K562 (cell line): ENCODE data around the gene NOL11. TPM values are rescaled to one million over a fixed set of nuclear protein-coding genes. Genes with fewer than 3 reads are reported as not detected.

Source experiments
- ATAC-seq: fragments of 200-7000 bp; cut with Tn5 transposase; 3 replicates; pipeline ENCODE4 v1.9.1; 2020; ENCODE audit warnings: moderate library complexity
- BruUV-seq: library from RNA; stranded (reverse); fragments of 400-500 nt; replicated peaks from 2 replicates; lab custom pipeline; 2021; lab: Mats Ljungman, UMichigan
- CTCF ChIA-PET: fragments of 300-600 bp; formaldehyde crosslinking; extraction: SDS; loops from one replicate; lab custom pipeline; 2021; ENCODE audit warnings: low intra/inter-chr PET ratio; lab: Yijun Ruan, JAX
- POLR2A ChIA-PET: fragments of 300-600, 350-650 bp; sonication (Branson Sonifier 250); formaldehyde crosslinking; extraction: SDS; loops from one replicate; lab custom pipeline; 2021; ENCODE audit warnings: antibody characterized with exemption, inconsistent platforms; lab: Yijun Ruan, JAX
- DNase-seq, 4 experiments: peaks; one replicate each; pipeline versions ENCODE4 v3.0.0 to v3.0.0-alpha.2; 2011 to 2018; ENCODE audit warnings: low spot score in 3 of 4, mixed read lengths in 3 of 4; ENCODE audit errors: extremely low read depth in 1 of 4
- FAIRE-seq: peaks from 2 replicates; lab custom pipeline; 2011; peaks lifted over from hg19 to GRCh38; lab: Jason Lieb, UNC
- H2AFZ ChIP-seq: 2 replicates; pipeline ENCODE4 v1.6.0; 2011; ENCODE audit warnings: low read depth, low read length, control low read depth, inconsistent platforms
- H3K27ac ChIP-seq: fragments of 200-600 bp; 3 replicates; pipeline ENCODE4 v1.8.0; 2011; ENCODE audit warnings: low read depth, mild to moderate bottlenecking, control low read depth, inconsistent platforms, low read length, moderate library complexity, mixed read lengths; ENCODE audit errors: extremely low read depth
- H3K27me3 ChIP-seq, 2 experiments: fragments of 300-600 bp in 1 of 2; 2 replicates in 1 of 2; 3 replicates in 1 of 2; pipeline versions ENCODE4 v1.6.0 to v1.8.0; 2011; ENCODE audit warnings: inconsistent platforms in 2 of 2, low read length in 2 of 2, mild to moderate bottlenecking in 1 of 2, mixed read lengths in 1 of 2, moderate library complexity in 1 of 2; ENCODE audit not compliant: control insufficient read depth in 2 of 2, insufficient read depth in 2 of 2
- H3K36me3 ChIP-seq: fragments of 300-600 bp; 3 replicates; pipeline ENCODE4 v1.8.0; 2011; ENCODE audit warnings: mild to moderate bottlenecking, low read length, inconsistent platforms; ENCODE audit not compliant: control insufficient read depth, insufficient read depth
- H3K4me1 ChIP-seq, 2 experiments: fragments of 200-600 bp in 1 of 2; replicated peaks in 1 of 2; 2 replicates in 1 of 2; 3 replicates in 1 of 2; pipeline versions ENCODE4 v1.5.1 to v1.8.0; 2011; ENCODE audit warnings: inconsistent platforms in 2 of 2, low read length in 2 of 2, mild to moderate bottlenecking in 1 of 2, mixed read lengths in 1 of 2, moderate library complexity in 1 of 2; ENCODE audit not compliant: control insufficient read depth in 2 of 2, insufficient read depth in 2 of 2
- H3K4me2 ChIP-seq: 2 replicates; pipeline ENCODE4 v1.6.1; 2011; ENCODE audit warnings: low read length, control low read depth, inconsistent platforms, mixed read lengths; ENCODE audit not compliant: insufficient read depth
- H3K4me3 ChIP-seq: fragments of 200-600 bp; sonication (generic), shearing (Covaris generic); 2 replicates; pipeline ENCODE4 v1.5.1; 2016; ENCODE audit warnings: control low read depth, inconsistent platforms
- H3K79me2 ChIP-seq: fragments of 200-600 bp; 3 replicates; pipeline ENCODE4 v1.8.0; 2011; ENCODE audit warnings: low read length, inconsistent platforms; ENCODE audit not compliant: control insufficient read depth, insufficient read depth
- H3K9ac ChIP-seq, 2 experiments: 2 replicates each; pipeline versions ENCODE4 v1.6.0 to v1.6.1; 2011; ENCODE audit warnings: low read depth in 2 of 2, low read length in 2 of 2, control low read depth in 1 of 2, inconsistent platforms in 1 of 2, mild to moderate bottlenecking in 1 of 2, mixed read lengths in 1 of 2; ENCODE audit not compliant: insufficient read depth in 1 of 2
- H3K9me1 ChIP-seq: one replicate; pipeline ENCODE4 v1.6.0; 2011; ENCODE audit warnings: inconsistent platforms, mild to moderate bottlenecking, low read length, moderate library complexity; ENCODE audit not compliant: control insufficient read depth, insufficient read depth
- H3K9me3 ChIP-seq: replicated peaks from 2 replicates; pipeline ENCODE4 v1.5.1; 2011; ENCODE audit warnings: low read depth, low read length, inconsistent platforms; ENCODE audit not compliant: control insufficient read depth, insufficient read depth
- H4K20me1 ChIP-seq: replicated peaks from 2 replicates; pipeline ENCODE4 v1.6.1; 2011; ENCODE audit warnings: low read length, inconsistent platforms, mixed read lengths; ENCODE audit not compliant: control insufficient read depth, insufficient read depth
- CREB1 ChIP-seq, 2 experiments: sonication (generic) in 1 of 2; formaldehyde crosslinking in 1 of 2; IDR thresholded peaks; 2 replicates each; pipeline versions ENCODE4 v1.6.1 to v1.8.0; 2012 to 2022; ENCODE audit warnings: inconsistent platforms in 1 of 2, mild to moderate bottlenecking in 1 of 2, missing genetic modification reagents in 1 of 2, moderate library complexity in 1 of 2
- E2F3 ChIP-seq: fragments of 250-450 bp; sonication (Bioruptor Pico); IDR thresholded peaks from 2 replicates; pipeline ENCODE4 v1.4.0; 2020; ENCODE audit warnings: mild to moderate bottlenecking
- NR1H2 ChIP-seq: sonication (generic); formaldehyde crosslinking; IDR thresholded peaks from 2 replicates; pipeline ENCODE4 v1.4.0; 2020; ENCODE audit warnings: mild to moderate bottlenecking, missing genetic modification reagents
- RBM25 ChIP-seq: fragments of 200-400 bp; formaldehyde crosslinking; IDR thresholded peaks from 2 replicates; pipeline ENCODE4 v1.6.1; 2018; ENCODE audit warnings: low read length, low read depth, moderate library complexity; ENCODE audit not compliant: severe bottlenecking
- TAF9B ChIP-seq: fragments of 450-650 bp; IDR thresholded peaks from 2 replicates; pipeline ENCODE4 v1.6.1; 2018; ENCODE audit warnings: mild to moderate bottlenecking; ENCODE audit not compliant: partially characterized antibody
- ZNF146 ChIP-seq: IDR thresholded peaks from one replicate; pipeline ENCODE4 v1.6.1; 2018; ENCODE audit warnings: missing compliant biosample characterization; ENCODE audit not compliant: unreplicated experiment
- WGBS: fragments of 100-300 bp; shearing (Covaris generic); methylation state at CpG from one replicate; pipeline ENCODE4 v1.1.6; 2016; ENCODE audit warnings: low coverage, mixed read lengths; ENCODE audit not compliant: insufficient coverage; ENCODE audit errors: missing lambda C conversion rate; 5-methylcytosine and 5-hydroxymethylcytosine counted together
- in situ Hi-C: fragments of 300-500 bp; cut with MboI; formaldehyde crosslinking; loops from 4 replicates; pipeline ENCODE4 v1.15.0; 2018; ENCODE audit warnings: inconsistent platforms, mixed read lengths
- intact Hi-C: fragments of 100-400 bp; cut with micrococcal nuclease; formaldehyde crosslinking; loops from 2 replicates; pipeline ENCODE4 v1.14.2; 2022
- polyA plus RNA-seq, 8 experiments: library from polyadenylated mRNA; depleted of rRNA in 4 of 8; stranded (reverse) in 5 of 8; unstranded in 3 of 8; fragments of >200 nt; fragmentation: Nextera tagmentation in 2 of 8; fragmentation: Illumina TruSeq in 1 of 8; extraction: Ambion mirVana in 2 of 8; extraction: Trizol in 1 of 8; gene quantifications; 2 replicates each; pipeline versions ENCODE4 v1.2.1 to v1.2.3, GENCODE V29; 2011 to 2014; ENCODE audit warnings: inconsistent platforms in 1 of 8, missing spikeins in 1 of 8
- total RNA-seq, 7 experiments: library from RNA; depleted of rRNA in 6 of 7; stranded (reverse); fragments of >200 nt in 6 of 7; fragmentation: Illumina TruSeq in 2 of 7; extraction: Trizol in 2 of 7; gene quantifications; 2 replicates each; pipeline versions ENCODE4 v1.2.1 to v1.2.3, GENCODE V29; 2011 to 2021; ENCODE audit warnings: low replicate concordance in 1 of 7
- TF ChIP-seq, protein P1 (sequence below): fragments of 150-350 bp; IDR thresholded peaks from 2 replicates; pipeline ENCODE4 v1.6.1; 2014; ENCODE audit warnings: low read depth, mild to moderate bottlenecking, low read length, borderline replicate concordance

Gene NOL11
- total and polyA plus RNA-seq, 9 of the 15 experiments (the other 6 are each of a cell fraction or from before 2014, with no cell fraction given): 61.1 to 175 (median 121) TPM

DNA sequence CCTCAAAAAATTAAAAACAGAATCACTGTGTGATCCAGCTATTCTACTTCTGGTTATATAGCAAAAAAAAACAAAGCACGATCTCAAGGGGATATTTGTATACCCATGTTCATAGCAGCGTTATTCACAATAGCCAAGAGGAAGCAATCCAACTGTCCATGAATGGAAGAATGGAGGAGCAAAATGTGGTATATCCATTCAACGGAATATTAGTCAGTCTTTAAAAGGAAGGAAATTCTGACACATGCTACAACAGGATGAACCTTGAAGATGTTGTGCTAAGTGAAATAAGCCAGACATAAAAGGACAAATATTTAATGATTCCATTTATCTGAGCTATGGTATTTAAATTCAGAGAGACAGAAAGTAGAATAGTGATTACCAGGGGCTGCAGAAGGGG is 4.6 kb upstream of the NOL11 start:
- 23% methylated on average over 3 of the region's 3 CpGs for WGBS
- TF ChIP-seq E2F3 (CRISPR knock-in tag) (no peak), RBM25 (peak; percentile 60), TAF9B (no peak), ZNF146 (CRISPR knock-in tag) (peak; percentile 76), NR1H2 (CRISPR knock-in tag) (no peak), CREB1 (IDR thresholded peaks at IDR 0.05) (no peak), CREB1 (CRISPR knock-in tag; IDR thresholded peaks at IDR 0.05) (no peak)
- TF ChIP-seq, protein P1, sequence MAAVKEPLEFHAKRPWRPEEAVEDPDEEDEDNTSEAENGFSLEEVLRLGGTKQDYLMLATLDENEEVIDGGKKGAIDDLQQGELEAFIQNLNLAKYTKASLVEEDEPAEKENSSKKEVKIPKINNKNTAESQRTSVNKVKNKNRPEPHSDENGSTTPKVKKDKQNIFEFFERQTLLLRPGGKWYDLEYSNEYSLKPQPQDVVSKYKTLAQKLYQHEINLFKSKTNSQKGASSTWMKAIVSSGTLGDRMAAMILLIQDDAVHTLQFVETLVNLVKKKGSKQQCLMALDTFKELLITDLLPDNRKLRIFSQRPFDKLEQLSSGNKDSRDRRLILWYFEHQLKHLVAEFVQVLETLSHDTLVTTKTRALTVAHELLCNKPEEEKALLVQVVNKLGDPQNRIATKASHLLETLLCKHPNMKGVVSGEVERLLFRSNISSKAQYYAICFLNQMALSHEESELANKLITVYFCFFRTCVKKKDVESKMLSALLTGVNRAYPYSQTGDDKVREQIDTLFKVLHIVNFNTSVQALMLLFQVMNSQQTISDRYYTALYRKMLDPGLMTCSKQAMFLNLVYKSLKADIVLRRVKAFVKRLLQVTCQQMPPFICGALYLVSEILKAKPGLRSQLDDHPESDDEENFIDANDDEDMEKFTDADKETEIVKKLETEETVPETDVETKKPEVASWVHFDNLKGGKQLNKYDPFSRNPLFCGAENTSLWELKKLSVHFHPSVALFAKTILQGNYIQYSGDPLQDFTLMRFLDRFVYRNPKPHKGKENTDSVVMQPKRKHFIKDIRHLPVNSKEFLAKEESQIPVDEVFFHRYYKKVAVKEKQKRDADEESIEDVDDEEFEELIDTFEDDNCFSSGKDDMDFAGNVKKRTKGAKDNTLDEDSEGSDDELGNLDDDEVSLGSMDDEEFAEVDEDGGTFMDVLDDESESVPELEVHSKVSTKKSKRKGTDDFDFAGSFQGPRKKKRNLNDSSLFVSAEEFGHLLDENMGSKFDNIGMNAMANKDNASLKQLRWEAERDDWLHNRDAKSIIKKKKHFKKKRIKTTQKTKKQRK: no peak
- H3K27me3 ChIP-seq: no peaks in the 10 kb centered on the region
- no peak overlapping the region for H3K4me2 ChIP-seq
- ChIA-PET CTCF (no interaction called here), POLR2A (no interaction called here)
- H4K20me1 ChIP-seq: no peaks in the 10 kb centered on the region; the same call in 1 of the 2 replicates
- BruUV-seq: no TSS peak
- no peak overlapping the region for H3K4me3 ChIP-seq
- no peak overlapping the region for H3K9ac ChIP-seq
- H2AFZ ChIP-seq: no peak overlapping the region
- H3K4me1 ChIP-seq: peaks cover 5 to 12% of the 10 kb centered on the region in 2 experiments; a peak in 4 of 5 replicates
- DNase-seq (no peak), ATAC-seq (no peak), FAIRE-seq (no peak)
- H3K9me1 ChIP-seq: no peaks in the 10 kb centered on the region
- in situ Hi-C loops (no loop called here), intact Hi-C loops (no loop called here)
- peaks cover 12% of the 10 kb centered on the region for H3K79me2 ChIP-seq
- H3K36me3 ChIP-seq: no peaks in the 10 kb centered on the region
- H3K27ac ChIP-seq: no peak overlapping the region
- peaks cover 4% of the 10 kb centered on the region; the same call in 1 of the 2 replicates for H3K9me3 ChIP-seq
